TTC549 (cell line): ENCODE results near the gene TENM4.

ENCODE experiments used
- FAIRE-seq: peaks from 2 replicates; lab custom pipeline; 2012; peaks lifted over from hg19 to GRCh38; lab: Jason Lieb, UNC

The TENM4 gene

GRCh38 chr11:78773492-78773891, 667.3 kb downstream of the TENM4 start:
- no peak for FAIRE-seq

GRCh38 chr11:78773077-78773476, 667.8 kb downstream of the TENM4 start:
- no peak for FAIRE-seq

- FAIRE-seq: no peak
These were observed 668.6 kb downstream of the TENM4 start for GRCh38 chr11:78772186-78772585.

GRCh38 chr11:78770931-78771330, 669.9 kb downstream of the TENM4 start:
- FAIRE-seq: no peak

GRCh38 chr11:78768971-78769370, 671.9 kb downstream of the TENM4 start:
- no peak for FAIRE-seq

GRCh38 chr11:78768345-78768744, 672.5 kb downstream of the TENM4 start:
- no peak for FAIRE-seq

GRCh38 chr11:78767027-78767932, 673.5 kb downstream of the TENM4 start:
- no peak for FAIRE-seq

GRCh38 chr11:78764946-78765345, 675.9 kb downstream of the TENM4 start:
- no peak for FAIRE-seq

GRCh38 chr11:78763664-78764063, 677.2 kb downstream of the TENM4 start:
- FAIRE-seq: no peak

GRCh38 chr11:78762105-78762504, 678.7 kb downstream of the TENM4 start:
- FAIRE-seq: no peak

- no peak for FAIRE-seq
These were observed 681.8 kb downstream of the TENM4 start for GRCh38 chr11:78759071-78759470.

- no peak for FAIRE-seq
These were observed 687.5 kb downstream of the TENM4 start for GRCh38 chr11:78753297-78753696.

- FAIRE-seq: no peak
These were observed 688.3 kb downstream of the TENM4 start for GRCh38 chr11:78752494-78752893.

- no peak for FAIRE-seq
These were observed 691.7 kb downstream of the TENM4 start for GRCh38 chr11:78748918-78749690.

GRCh38 chr11:78744949-78745348, 695.9 kb downstream of the TENM4 start:
- no peak for FAIRE-seq

- FAIRE-seq: no peak
These were observed 696.6 kb downstream of the TENM4 start for GRCh38 chr11:78744202-78744601.

GRCh38 chr11:78742430-78742829, 698.4 kb downstream of the TENM4 start:
- FAIRE-seq: no peak

GRCh38 chr11:78741741-78742140, 699.1 kb downstream of the TENM4 start:
- no peak for FAIRE-seq

GRCh38 chr11:78740199-78741071, 700.4 kb downstream of the TENM4 start:
- no peak for FAIRE-seq

GRCh38 chr11:78737891-78738290, 702.9 kb downstream of the TENM4 start:
- FAIRE-seq: no peak

- no peak for FAIRE-seq
These were observed 703.5 kb downstream of the TENM4 start for GRCh38 chr11:78737301-78737700.

- no peak for FAIRE-seq
These were observed 705.1 kb downstream of the TENM4 start for GRCh38 chr11:78735711-78736110.
